Suprapubic skin (tissue), 4 donors: Measurements from ENCODE around the gene BCAS2.

Experiments
- POLR2A ChIP-seq, 2 donors: fragments of 450-650 bp; IDR thresholded peaks; one replicate each; pipeline ENCODE4 v1.6.1; 2017; ENCODE audit warnings: antibody characterized with exemption in 2 of 2, mild to moderate bottlenecking in 2 of 2, moderate library complexity in 2 of 2
- POLR2AphosphoS5 ChIP-seq, 3 donors: sonication (generic); formaldehyde crosslinking; IDR thresholded peaks; one replicate each; pipeline ENCODE4 v1.6.1; 2017; ENCODE audit warnings: antibody characterized with exemption in 3 of 3
- TF ChIP-seq, protein P1 (sequence below), 2 donors: fragments of 200-600 bp in 1 of 2; fragments of 450-650 bp in 1 of 2; sonication (generic) in 1 of 2; IDR thresholded peaks; one replicate each; pipeline ENCODE4 v1.5.1; 2016 to 2019; ENCODE audit warnings: antibody characterized with exemption in 2 of 2, mild to moderate bottlenecking in 1 of 2, moderate library complexity in 1 of 2

DNA sequence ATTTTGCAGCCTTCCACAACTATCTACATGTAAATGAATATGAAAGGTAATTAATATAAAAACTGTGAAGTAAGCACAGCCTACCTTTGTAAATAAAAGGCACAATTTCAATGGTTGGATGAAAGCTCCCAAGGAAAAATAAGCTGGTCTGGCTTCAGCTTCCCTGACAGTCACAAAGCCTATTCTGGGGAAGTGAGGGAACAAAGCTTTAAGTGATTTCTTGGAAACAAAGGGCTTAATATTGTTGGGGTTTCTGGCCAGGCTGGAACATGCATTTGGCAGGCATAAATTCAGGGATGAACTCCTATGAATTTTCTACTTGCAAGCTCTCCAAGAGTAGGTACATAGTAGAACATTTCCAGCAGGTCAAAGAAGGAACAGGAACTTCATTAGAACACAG is 17.3 kb downstream of the BCAS2 start:
- TF ChIP-seq POLR2A (IDR thresholded peaks at IDR 0.05) (no peak), POLR2AphosphoS5 (IDR thresholded peaks at IDR 0.05) (no peak)
- TF ChIP-seq, protein P1, sequence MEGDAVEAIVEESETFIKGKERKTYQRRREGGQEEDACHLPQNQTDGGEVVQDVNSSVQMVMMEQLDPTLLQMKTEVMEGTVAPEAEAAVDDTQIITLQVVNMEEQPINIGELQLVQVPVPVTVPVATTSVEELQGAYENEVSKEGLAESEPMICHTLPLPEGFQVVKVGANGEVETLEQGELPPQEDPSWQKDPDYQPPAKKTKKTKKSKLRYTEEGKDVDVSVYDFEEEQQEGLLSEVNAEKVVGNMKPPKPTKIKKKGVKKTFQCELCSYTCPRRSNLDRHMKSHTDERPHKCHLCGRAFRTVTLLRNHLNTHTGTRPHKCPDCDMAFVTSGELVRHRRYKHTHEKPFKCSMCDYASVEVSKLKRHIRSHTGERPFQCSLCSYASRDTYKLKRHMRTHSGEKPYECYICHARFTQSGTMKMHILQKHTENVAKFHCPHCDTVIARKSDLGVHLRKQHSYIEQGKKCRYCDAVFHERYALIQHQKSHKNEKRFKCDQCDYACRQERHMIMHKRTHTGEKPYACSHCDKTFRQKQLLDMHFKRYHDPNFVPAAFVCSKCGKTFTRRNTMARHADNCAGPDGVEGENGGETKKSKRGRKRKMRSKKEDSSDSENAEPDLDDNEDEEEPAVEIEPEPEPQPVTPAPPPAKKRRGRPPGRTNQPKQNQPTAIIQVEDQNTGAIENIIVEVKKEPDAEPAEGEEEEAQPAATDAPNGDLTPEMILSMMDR (IDR thresholded peaks at IDR 0.05) = no peak
